Aorta (tissue), 5 donors: ENCODE measurements around the gene SEC14L5. TPM values are rescaled to one million over a fixed set of nuclear protein-coding genes. Genes with fewer than 3 reads are reported as not detected.
A peak's percentile ranks its signal among the peaks of the same experiment; 100 is the strongest.

Experiments
- ATAC-seq: fragments of 200-7000 bp; cut with Tn5 transposase; one replicate; pipeline ENCODE4 v1.9.1; 2022; ENCODE audit warnings: moderate library complexity; ENCODE audit not compliant: low FRiP score
- DNase-seq, 2 donors: peaks; one replicate each; pipeline ENCODE4 v3.0.0-alpha.2; 2020
- H3K27ac ChIP-seq, 2 donors: one replicate each; pipeline ENCODE4 v1.5.1; 2013; ENCODE audit warnings: low read length in 2 of 2, mild to moderate bottlenecking in 2 of 2, moderate library complexity in 2 of 2, control low read depth in 1 of 2, inconsistent platforms in 1 of 2, low read depth in 1 of 2
- H3K27me3 ChIP-seq, 2 donors: one replicate each; pipeline ENCODE4 v1.6.1; 2013; ENCODE audit warnings: control low read depth in 1 of 2, low read length in 1 of 2, mild to moderate bottlenecking in 1 of 2, moderate library complexity in 1 of 2; ENCODE audit not compliant: insufficient read depth in 2 of 2, control insufficient read depth in 1 of 2
- H3K36me3 ChIP-seq, 2 donors: one replicate each; pipeline ENCODE4 v1.6.1; 2013; ENCODE audit warnings: control low read depth in 1 of 2, low read length in 1 of 2, mild to moderate bottlenecking in 1 of 2; ENCODE audit not compliant: insufficient read depth in 2 of 2, control insufficient read depth in 1 of 2
- H3K4me1 ChIP-seq, 2 donors: one replicate each; pipeline ENCODE4 v1.6.1; 2013; ENCODE audit warnings: low read length in 2 of 2, control low read depth in 1 of 2, mild to moderate bottlenecking in 1 of 2, moderate library complexity in 1 of 2; ENCODE audit not compliant: insufficient read depth in 2 of 2, control insufficient read depth in 1 of 2
- H3K4me3 ChIP-seq, 2 donors: one replicate each; pipeline ENCODE4 v1.5.1; 2013; ENCODE audit warnings: low read length in 2 of 2, control low read depth in 1 of 2, mild to moderate bottlenecking in 1 of 2
- H3K9me3 ChIP-seq: one replicate; pipeline ENCODE4 v1.6.1; 2013; ENCODE audit warnings: mild to moderate bottlenecking, low read length; ENCODE audit not compliant: control insufficient read depth
- WGBS, 2 donors: extraction: QIAGEN DNeasy Blood & Tissue Kit; methylation state at CpG; one replicate each; pipeline ENCODE4 v1.1.7; 2013; 5-methylcytosine and 5-hydroxymethylcytosine counted together
- intact Hi-C, 2 donors: fragments of 100-400 bp; cut with DNase I; formaldehyde crosslinking; loops; one replicate each; pipeline versions ENCODE4 v1.14.2 to v1.15.0; 2022
- polyA plus RNA-seq, 2 donors: library from polyadenylated mRNA; stranded (reverse); fragments of 200-250 nt; gene quantifications; one replicate each; pipeline ENCODE4 v1.2.3, GENCODE V29; 2013
- total RNA-seq, 2 donors: library from RNA; stranded (reverse); fragmentation: NEBNext Ultra II Directional; extraction: Animal tissue kit (Norgen Biotek cat#: 25700); gene quantifications; one replicate each; pipeline ENCODE4 v1.2.1, GENCODE V29; 2021
- donor health status: healthy with polysubstance abuse.
- donor health status: Bipolar disorder and iron deficiency.
- donor health status: DM: no; HTN: no; CAD: no.
- donor health status: DM: no; HTN: no; CAD: no.
- donor health status: DM: yes; HTN: yes; CAD: no.

SEC14L5 gene
- total and polyA plus RNA-seq, 4 donors = 0.26 to 0.90 (median 0.29) TPM; not detected in 1

DNA sequence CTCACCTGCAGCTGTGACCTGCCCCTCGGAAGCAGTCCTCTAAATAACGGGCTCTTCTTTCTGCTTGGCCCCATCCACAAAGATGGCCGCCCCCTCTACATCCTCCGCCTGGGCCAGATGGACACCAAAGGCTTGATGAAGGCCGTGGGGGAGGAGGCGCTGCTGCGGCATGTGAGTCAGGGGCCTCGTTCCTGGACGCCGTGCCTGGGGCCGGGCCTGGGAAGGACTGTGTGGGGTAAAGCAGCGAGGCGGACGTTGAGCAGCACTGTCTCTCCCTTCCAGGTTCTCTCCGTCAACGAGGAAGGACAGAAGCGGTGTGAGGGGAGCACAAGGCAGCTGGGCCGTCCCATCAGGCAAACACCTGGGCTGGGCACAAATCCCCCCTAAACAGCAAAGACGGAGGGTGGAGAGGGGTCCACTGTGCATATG, 42.5 kb downstream of the SEC14L5 start:
- no peak for ATAC-seq

DNA sequence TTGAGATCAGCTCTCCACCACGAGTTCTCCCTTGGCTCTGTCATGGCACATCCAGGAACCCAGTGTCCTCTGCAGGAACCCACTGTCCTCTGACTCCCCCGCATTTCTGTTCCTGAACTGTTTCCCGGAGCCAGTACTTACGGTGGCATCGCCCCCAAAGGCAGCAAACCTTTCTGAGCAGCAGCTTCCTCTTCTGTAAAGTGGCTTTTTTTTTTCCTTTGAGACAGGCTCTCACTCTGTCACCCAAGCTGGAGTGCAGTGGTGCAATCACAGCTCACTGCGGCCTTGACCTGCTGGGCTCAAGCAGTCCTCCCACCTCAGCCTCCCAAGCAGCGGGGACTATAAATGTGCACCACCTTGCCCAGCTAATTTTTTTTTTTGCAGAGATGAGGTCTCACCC, 43.4 kb downstream of the SEC14L5 start:
- DNase-seq = peak; percentile 5 to 42
- Histone ChIP-seq H3K9me3 (no peaks in the 10 kb centered on the region), H3K4me1 (no peaks in the 10 kb centered on the region), H3K4me3 (no peak overlapping the region), H3K36me3 (no peaks in the 10 kb centered on the region), H3K27me3 (no peaks in the 10 kb centered on the region), H3K27ac (no peak overlapping the region)
- ATAC-seq = no peak
- 78 to 79% methylated on average over 7 of the region's 7 CpGs for WGBS, 2 donors
- intact Hi-C loops = no loop called here

More for the DNA sequence above, 42.5 kb downstream of the SEC14L5 start:
- Histone ChIP-seq H3K4me1 (no peaks in the 10 kb centered on the region), H3K9me3 (no peaks in the 10 kb centered on the region), H3K27me3 (no peaks in the 10 kb centered on the region), H3K4me3 (no peak overlapping the region), H3K27ac (no peak overlapping the region), H3K36me3 (no peaks in the 10 kb centered on the region)
- intact Hi-C loops = no loop called here
- DNase-seq = peak; percentile 35 to 72
- 87 to 89% methylated on average over 19 of the region's 19 CpGs for WGBS, 2 donors

DNA sequence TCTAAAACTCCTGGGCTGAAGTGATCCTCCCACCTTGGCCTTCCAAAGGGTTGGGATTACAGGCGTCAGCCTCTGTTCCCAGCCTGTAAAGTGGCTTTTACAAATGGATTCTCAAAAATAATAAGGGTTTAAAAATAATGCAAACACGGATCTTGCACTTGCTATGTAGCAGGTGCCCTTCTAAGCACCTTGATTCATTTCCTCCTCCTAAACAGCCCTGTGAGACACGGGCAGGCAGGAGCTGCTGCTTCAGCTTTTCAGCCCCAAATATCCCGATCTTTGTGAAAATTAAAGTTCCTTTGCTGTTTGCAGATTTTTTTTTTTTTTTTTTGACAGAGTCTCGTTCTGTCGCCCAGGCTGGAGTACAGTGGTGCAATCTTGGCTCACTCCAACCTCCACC, 43.9 kb downstream of the SEC14L5 start:
- Histone ChIP-seq H3K27me3 (no peaks in the 10 kb centered on the region), H3K4me3 (no peak overlapping the region), H3K36me3 (no peaks in the 10 kb centered on the region), H3K27ac (no peak overlapping the region), H3K9me3 (no peaks in the 10 kb centered on the region), H3K4me1 (no peaks in the 10 kb centered on the region)
- no peak for ATAC-seq
- intact Hi-C loops = no loop called here
- DNase-seq = peak in 1 of 2 donors; percentile 23
- WGBS, 2 donors = 61 to 69% methylated on average over 6 of the region's 6 CpGs

DNA sequence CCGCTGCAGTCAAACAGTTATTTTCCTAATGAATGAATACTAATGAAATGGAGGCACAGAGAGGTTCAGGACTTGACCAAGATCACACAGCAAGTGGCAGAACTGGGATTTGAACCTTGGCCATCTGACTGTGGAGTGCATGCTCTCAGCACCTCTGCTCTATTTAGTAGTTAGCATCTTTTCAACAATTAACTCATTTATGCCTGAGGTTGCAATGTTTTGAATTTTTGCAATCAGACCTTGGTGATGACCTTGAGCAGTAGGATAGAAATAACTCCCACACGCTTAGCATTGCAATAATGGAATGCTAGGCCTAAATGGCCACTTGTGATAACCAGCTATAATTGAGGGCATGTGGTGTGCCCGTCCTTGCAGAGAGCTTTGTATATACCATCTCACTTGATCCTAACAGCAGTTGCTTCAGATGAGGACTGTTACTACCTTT, 44.6 kb downstream of the SEC14L5 start:
- Histone ChIP-seq H3K27ac (no peak overlapping the region), H3K9me3 (no peaks in the 10 kb centered on the region), H3K4me3 (no peak overlapping the region), H3K27me3 (no peaks in the 10 kb centered on the region), H3K4me1 (no peaks in the 10 kb centered on the region), H3K36me3 (no peaks in the 10 kb centered on the region)
- DNase-seq (peak in 1 of 2 donors; percentile 37), ATAC-seq (no peak)
- WGBS, 2 donors = 67% methylated on average over 3 of the region's 3 CpGs
- intact Hi-C loops = no loop called here

DNA sequence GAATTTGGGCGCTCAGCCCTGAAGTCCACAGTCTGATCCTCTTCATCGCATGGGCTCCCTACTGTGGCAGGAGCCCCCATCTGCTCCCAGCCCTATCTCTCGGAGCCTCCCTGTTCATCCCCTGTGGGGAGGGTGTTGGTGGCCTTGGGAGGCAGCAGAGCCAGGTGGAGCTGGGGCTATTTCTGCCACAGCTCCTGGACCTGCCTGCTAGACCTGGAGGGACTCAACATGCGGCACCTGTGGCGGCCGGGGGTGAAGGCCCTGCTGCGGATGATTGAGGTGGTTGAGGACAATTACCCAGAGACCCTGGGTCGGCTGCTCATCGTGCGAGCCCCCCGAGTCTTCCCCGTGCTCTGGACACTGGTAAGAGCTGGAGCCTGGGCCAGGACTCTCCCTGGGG, 45.1 kb downstream of the SEC14L5 start:
- intact Hi-C loops = no loop called here
- Histone ChIP-seq H3K27ac (no peak overlapping the region), H3K4me1 (no peaks in the 10 kb centered on the region), H3K27me3 (no peaks in the 10 kb centered on the region), H3K4me3 (no peak overlapping the region), H3K9me3 (no peaks in the 10 kb centered on the region), H3K36me3 (no peaks in the 10 kb centered on the region)
- DNase-seq (peak; percentile 3 to 64), ATAC-seq (no peak)
- 76 to 80% methylated on average over 12 of the region's 12 CpGs for WGBS, 2 donors

DNA sequence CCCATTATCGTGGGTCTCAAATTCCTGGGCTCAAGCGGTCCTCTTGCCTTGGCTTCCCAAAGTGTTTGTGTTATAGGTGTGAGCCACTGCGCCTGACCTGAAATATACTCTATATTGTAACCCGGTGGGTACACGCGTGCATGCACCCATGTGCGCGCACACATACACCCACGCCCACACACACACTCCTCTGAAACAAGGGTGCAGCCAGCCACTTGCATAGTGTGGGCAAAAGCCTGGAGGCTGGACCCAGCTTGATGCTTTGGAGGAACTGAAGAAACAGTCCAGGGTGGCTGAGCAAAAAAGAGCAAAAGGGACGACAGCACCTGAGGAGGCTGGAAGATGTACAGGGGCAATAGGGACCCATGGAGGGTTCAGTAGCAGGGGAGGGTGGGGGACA, 45.7 kb downstream of the SEC14L5 start:
- H3K27ac ChIP-seq = no peak overlapping the region
- no peaks in the 10 kb centered on the region for H3K27me3 ChIP-seq
- WGBS, 2 donors = 87 to 89% methylated on average over 10 of the region's 10 CpGs
- no peaks in the 10 kb centered on the region for H3K36me3 ChIP-seq
- H3K4me3 ChIP-seq = no peak overlapping the region
- intact Hi-C loops = no loop called here
- no peak for ATAC-seq
- H3K9me3 ChIP-seq = no peaks in the 10 kb centered on the region
- DNase-seq = peak; percentile 7 to 37
- no peaks in the 10 kb centered on the region for H3K4me1 ChIP-seq

DNA sequence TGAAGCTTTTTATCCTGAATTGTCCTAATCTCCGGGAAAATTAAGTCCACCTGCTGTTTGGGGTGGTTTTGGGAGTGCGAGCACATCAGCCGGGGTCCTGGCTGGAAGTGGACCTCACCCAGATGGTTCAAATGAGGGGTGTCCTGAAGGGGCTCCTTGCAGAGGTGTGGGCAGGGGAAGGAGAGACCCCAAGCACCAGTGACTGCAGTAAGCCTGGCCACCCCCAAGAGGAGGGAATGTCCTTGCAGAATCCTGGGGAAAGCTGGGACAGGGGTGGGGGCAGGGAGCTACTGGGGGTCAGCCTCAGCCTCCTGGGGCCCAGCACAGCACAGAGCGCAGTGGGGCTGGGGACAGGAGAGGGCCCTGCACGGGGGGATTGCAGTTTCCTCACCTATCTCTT, 46.2 kb downstream of the SEC14L5 start:
- Histone ChIP-seq H3K9me3 (no peaks in the 10 kb centered on the region), H3K27me3 (no peaks in the 10 kb centered on the region), H3K4me1 (no peaks in the 10 kb centered on the region), H3K36me3 (no peaks in the 10 kb centered on the region), H3K27ac (no peak overlapping the region), H3K4me3 (no peak overlapping the region)
- no peak for ATAC-seq
- whole genome bisulfite sequencing, 2 donors = 75 to 82% methylated on average over 5 of the region's 5 CpGs
- DNase-seq = peak; percentile 12 to 19
- intact Hi-C loops = no loop called here

DNA sequence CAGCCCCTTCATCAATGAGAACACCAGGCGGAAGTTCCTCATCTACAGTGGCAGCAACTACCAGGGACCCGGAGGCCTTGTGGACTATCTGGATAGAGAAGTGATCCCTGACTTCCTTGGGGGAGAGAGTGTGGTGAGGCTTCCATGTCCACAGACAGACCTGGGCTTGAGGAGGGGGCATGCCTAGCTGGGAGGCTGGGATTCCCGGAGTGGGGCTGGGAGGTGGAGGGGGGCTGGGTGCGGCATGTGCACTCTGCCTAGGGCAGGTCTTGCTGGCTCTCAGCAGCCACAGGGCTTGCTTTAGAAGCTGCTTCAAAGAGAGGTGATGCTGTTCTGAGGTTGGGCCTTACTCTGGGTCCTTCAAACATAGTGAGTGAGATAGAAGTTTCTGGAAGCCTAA, 47.8 kb downstream of the SEC14L5 start:
- WGBS, 2 donors = 66 to 79% methylated on average over 4 of the region's 4 CpGs
- H3K4me3 ChIP-seq = no peak overlapping the region
- ATAC-seq (no peak), DNase-seq (peak; percentile 10 to 63)
- intact Hi-C loops = no loop called here
- no peaks in the 10 kb centered on the region for H3K4me1 ChIP-seq
- H3K27me3 ChIP-seq = no peaks in the 10 kb centered on the region
- no peaks in the 10 kb centered on the region for H3K9me3 ChIP-seq
- H3K27ac ChIP-seq = no peak overlapping the region
- H3K36me3 ChIP-seq = no peaks in the 10 kb centered on the region

DNA sequence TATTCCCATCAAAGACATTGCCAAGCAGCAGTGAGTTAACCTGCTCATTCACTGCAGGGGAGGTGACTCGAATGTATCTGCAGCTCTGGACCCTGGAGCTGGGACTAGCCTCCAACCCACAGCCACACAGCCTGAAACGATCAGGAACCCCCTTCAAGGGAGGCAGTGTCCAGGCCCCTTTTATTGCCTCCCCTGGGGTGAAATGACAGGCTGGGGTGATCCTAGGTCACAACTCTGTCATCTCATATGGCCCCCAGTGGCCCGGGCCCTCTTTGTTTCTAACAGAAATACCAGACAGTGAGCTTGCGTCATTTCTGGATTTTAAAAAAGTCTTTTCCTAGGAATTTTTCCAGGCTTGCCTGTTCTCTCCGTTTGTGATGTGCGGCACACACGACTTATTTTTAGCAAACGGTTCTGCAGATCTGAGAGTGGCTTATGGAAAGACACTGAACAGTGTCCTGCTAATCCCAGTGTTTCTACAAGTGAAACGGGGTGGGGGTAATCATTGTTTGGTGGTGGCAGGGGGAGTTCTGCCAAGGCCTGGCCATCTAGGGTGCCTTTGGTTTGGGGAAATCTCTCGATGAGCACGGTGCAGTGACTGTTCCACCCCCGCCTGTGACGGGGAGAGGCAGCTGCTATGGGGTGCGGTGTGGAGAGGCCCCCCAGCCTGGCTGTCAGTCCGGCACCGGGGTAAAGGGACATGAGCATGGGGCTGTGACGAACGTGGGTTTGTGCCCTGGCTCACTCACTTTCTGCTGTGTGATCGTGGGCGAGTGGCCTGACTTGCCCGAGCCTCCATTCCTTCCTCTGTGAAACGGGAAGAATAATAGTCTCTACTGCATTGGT, 48.4 kb downstream of the SEC14L5 start:
- Histone ChIP-seq H3K9me3 (no peaks in the 10 kb centered on the region), H3K4me1 (no peaks in the 10 kb centered on the region), H3K27me3 (no peaks in the 10 kb centered on the region), H3K4me3 (no peak overlapping the region), H3K27ac (no peak overlapping the region), H3K36me3 (no peaks in the 10 kb centered on the region)
- ATAC-seq (no peak), DNase-seq (peak; percentile 32 to 57)
- 54 to 59% methylated on average over 22 of the region's 22 CpGs for WGBS, 2 donors
- intact Hi-C loops = no loop called here
